Rectal smooth muscle tissue (tissue), 1 donor: Measurements from ENCODE around the gene TRAF6.

ENCODE experiments used
- H3K27ac ChIP-seq: one replicate; pipeline ENCODE4 v1.7.0; 2013; ENCODE audit warnings: low read depth, low read length, inconsistent platforms
- H3K27me3 ChIP-seq: one replicate; pipeline ENCODE4 v1.7.0; 2013; ENCODE audit warnings: low read length; ENCODE audit not compliant: control insufficient read depth, insufficient read depth
- H3K36me3 ChIP-seq: one replicate; pipeline ENCODE4 v1.7.0; 2013; ENCODE audit warnings: low read length; ENCODE audit not compliant: control insufficient read depth, insufficient read depth
- H3K4me1 ChIP-seq: one replicate; pipeline ENCODE4 v1.7.0; 2013; ENCODE audit warnings: low read length; ENCODE audit not compliant: control insufficient read depth, insufficient read depth
- H3K4me3 ChIP-seq: one replicate; pipeline ENCODE4 v1.7.0; 2013; ENCODE audit warnings: low read length
- H3K9ac ChIP-seq: one replicate; pipeline ENCODE4 v1.7.0; 2013; ENCODE audit warnings: low read length

TRAF6 gene

DNA sequence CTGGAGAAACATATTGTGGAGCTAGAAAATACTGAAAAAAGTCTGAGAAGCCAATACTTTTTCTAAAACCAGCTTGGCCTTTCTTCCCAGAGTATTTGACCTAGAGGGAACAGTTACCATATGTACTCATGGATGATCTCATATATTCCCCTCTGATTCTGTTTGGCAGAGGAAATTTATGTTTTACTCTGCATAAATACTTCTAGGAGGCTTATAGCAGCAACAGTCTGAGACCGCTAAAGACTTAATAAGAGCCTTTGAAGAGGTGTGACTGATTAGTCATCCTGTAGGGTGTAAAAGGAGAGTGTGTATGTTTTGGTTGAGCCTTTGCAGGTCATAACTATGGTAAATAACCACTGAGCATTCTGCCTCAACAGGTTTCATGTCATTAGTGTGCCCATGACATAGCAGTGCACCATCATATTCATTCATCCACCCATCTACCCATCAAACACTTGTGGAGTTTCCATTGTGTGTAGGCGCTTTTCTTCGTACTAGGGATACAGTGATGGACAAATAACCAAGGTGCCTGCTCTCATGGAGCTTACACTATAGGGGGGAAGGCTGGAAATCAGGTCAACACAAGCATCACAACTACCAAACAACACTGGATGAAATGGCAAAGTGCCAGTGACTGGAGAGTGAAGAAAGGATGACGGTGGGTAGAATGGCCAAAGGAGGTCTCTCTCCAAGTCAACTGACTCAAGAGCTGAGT is 44.5 kb downstream of the TRAF6 start:
- H3K36me3 ChIP-seq, result no peaks in the 10 kb centered on the region
- no peaks in the 10 kb centered on the region for H3K4me1 ChIP-seq

DNA sequence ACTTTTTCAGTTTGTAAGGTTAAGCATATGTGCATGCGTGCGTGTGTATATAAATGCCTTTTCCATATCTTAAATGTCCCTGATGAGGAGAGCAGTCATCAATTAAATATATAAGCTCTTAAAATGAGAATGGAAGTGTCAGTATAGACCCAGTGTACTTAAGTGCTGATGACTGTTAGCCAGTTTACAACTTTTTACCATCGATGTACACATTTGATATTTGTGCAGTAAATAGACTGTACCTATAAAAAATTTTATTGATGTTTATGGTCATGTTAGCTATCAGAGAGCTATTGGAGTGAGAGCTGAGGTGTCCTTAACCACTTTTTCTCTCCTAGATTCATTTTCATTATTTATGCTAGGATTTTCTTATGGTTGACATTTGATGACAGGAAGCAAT is 45.4 kb downstream of the TRAF6 start:
- H3K4me3 ChIP-seq, result no peak overlapping the region
- no peak overlapping the region for H3K27ac ChIP-seq
- H3K36me3 ChIP-seq, result peaks cover 4% of the 10 kb centered on the region
- H3K27me3 ChIP-seq, result no peaks in the 10 kb centered on the region
- H3K9ac ChIP-seq, result no peak overlapping the region
- H3K4me1 ChIP-seq, result no peaks in the 10 kb centered on the region

More for the DNA sequence above, 44.5 kb downstream of the TRAF6 start:
- no peak overlapping the region for H3K27ac ChIP-seq
- no peak overlapping the region for H3K4me3 ChIP-seq
- H3K9ac ChIP-seq, result no peak overlapping the region
- no peaks in the 10 kb centered on the region for H3K27me3 ChIP-seq

DNA sequence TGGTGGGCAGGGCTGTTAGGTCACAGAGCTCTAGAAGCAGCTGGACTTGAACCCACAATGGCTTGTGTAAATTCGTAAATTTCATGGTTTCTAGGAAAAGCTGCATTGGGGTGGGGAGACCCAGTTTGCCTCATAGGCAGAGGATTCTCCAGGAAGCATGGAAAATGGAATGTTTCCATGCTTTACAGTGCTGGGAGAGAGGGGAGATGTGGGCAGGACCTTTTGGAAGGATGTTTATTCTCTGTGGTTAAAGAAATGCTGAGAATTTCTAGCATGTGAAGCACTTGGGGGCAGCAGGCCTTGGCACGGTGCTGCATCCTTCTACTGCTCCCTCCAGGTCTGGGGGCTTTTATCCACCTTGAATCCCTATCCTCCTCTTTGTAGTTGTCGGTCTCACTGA is 46.3 kb downstream of the TRAF6 start:
- H3K9ac ChIP-seq, result no peak overlapping the region
- H3K4me3 ChIP-seq, result no peak overlapping the region
- H3K27ac ChIP-seq, result no peak overlapping the region
- no peaks in the 10 kb centered on the region for H3K27me3 ChIP-seq
- H3K36me3 ChIP-seq, result peaks cover 4% of the 10 kb centered on the region
- no peaks in the 10 kb centered on the region for H3K4me1 ChIP-seq

DNA sequence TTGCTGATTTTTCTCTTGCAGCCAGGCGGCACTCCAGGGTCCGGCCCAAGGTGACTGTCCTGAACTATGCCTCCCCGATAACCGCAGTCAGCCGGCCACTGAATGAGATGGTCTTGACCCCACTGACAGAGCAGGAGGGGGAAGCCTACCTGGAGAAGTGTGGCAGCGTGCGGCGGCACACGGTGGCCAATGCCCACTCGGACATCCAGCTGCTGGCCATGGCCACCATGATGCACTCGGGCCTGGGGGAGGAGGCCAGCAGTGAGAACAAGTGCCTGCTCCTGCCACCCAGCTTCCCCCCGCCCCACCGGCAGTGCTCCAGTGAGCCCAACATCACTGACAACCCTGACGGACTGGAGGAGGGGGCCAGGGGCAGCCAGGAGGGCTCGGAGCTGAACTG is 47.8 kb downstream of the TRAF6 start:
- Histone ChIP-seq H3K9ac (no peak overlapping the region), H3K27ac (no peak overlapping the region), H3K27me3 (no peaks in the 10 kb centered on the region), H3K4me3 (no peak overlapping the region), H3K4me1 (no peaks in the 10 kb centered on the region), H3K36me3 (peaks cover 4% of the 10 kb centered on the region)

DNA sequence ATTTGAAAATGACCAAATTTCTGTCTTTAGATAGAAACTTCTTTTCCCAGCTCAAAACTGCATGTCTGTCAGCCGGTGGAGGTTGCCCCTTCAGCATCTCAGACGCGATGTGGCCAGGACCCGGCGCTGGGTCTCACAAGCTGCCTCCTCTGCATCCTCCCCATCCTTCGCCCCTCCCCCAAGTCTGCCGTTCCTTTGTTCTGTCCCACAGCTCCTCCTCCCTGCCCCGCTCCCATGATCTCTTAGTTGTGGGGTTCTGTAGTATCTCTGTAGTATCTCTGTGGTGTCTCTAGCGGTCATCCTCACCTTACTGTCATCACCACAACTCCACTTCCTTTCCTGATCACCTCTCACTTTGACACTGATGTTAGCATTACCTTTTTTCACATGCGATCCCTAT is 49.9 kb downstream of the TRAF6 start:
- Histone ChIP-seq H3K27me3 (no peaks in the 10 kb centered on the region), H3K4me1 (no peaks in the 10 kb centered on the region), H3K4me3 (no peak overlapping the region), H3K9ac (no peak overlapping the region), H3K36me3 (peaks cover 4% of the 10 kb centered on the region), H3K27ac (no peak overlapping the region)

DNA sequence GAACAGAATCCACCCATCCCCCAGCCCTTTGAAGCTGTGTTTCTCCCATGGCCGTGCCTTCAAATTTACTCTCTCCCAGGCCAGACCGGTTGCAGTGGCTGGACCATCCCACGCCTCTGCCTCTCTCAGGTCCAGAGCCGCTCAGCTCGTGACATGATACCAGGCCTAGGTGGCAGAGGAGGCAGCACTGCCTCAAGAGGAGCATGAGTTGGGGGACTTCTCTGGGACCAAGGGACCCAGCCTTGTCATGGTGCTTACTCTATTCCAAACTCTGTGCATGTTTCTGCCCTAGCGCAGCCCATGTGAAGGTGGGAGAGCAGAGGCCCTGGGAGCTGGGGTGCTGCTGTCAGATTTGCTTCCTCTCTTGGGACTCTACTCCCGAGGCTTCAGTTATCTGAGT is 51.0 kb downstream of the TRAF6 start:
- H3K4me1 ChIP-seq, result no peaks in the 10 kb centered on the region
- no peak overlapping the region for H3K27ac ChIP-seq
- H3K9ac ChIP-seq, result no peak overlapping the region
- no peak overlapping the region for H3K4me3 ChIP-seq
- no peaks in the 10 kb centered on the region for H3K27me3 ChIP-seq
- peaks cover 4% of the 10 kb centered on the region for H3K36me3 ChIP-seq

DNA sequence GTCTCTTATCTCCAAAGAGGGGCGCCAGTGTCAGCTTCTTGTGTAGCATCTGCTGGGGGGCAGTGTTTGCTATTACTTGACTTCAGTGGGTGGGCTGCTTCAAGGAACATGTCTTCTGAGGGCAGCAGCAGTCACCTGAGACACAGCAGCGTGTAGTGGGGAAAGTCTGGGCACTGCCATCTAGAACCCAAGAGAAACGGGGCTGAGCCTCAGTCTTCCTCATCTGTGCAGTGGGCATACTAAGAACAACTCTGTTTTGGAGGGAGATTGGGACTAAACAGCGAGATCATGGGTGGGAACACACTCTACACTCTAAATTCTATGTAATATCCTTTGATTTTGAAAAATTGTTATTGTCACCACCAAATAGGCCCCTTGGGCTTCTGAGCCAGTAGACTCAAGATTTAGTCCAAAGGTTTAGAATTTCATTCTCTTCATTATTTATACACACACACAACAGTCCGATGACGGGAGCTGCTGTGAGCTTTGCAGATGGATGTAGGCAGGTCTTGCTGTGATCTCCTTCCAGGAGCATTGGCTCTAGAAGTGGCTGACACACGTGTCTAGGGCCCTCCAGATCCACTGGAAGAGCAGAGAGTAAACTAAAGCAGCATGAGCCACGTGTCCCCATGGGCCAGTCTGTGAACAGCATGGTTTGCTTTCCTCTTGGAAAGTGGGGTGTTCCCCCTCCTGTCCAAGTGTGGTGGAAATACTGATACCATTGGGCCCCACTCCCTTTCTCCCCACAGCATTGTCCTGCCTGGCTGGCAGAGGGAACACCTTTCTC is 51.8 kb downstream of the TRAF6 start:
- no peak overlapping the region for H3K27ac ChIP-seq

DNA sequence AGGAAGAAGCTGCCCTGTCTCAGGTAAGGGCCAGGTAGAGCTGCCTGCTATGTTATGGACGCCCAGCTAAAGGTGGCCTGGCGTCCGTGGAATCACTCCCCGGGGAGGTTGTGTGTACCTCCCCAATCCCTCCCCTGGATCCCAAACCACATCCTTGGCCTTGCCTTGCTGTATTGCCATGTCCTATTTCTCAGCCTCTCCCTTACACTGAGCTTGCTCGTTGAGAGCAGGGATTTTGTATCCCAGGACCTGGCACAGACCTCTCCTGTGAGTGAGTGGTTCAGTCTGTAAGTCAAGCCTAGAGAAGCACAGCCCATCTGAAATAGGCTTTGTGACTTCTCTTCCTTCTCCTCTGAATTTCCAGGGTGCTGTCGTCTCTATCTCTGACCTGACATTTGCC is 53.9 kb downstream of the TRAF6 start:
- peak overlapping the region; percentile 11 for H3K27ac ChIP-seq
- no peak overlapping the region for H3K9ac ChIP-seq

More for the DNA sequence above, 51.8 kb downstream of the TRAF6 start:
- Histone ChIP-seq H3K9ac (no peak overlapping the region), H3K36me3 (peaks cover 4% of the 10 kb centered on the region), H3K4me3 (no peak overlapping the region), H3K27me3 (no peaks in the 10 kb centered on the region), H3K4me1 (no peaks in the 10 kb centered on the region)

DNA sequence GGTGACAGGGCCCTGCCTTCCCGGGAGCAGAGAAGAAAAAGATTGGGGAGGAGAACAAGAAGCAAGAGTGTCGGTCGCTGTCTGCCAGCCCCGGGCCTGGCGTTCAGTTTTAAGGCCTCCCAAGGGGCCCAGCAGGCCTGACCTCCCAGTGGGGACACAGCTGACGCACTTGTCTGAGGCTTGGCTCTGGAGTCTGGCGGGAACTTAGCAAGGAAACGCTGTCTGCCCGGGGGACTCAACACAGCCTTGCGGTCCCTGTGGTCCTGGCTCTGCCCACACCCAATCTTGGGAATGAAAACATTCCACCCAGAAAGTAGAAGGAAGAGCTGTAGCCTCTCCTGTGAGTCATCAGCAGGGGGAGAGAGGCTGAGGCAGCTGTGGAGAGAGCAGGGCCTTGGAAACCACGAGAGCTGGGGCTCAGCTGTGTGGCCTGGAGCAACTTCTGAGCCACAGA is 54.4 kb downstream of the TRAF6 start:
- Histone ChIP-seq H3K27ac (no peak overlapping the region), H3K36me3 (peaks cover 4% of the 10 kb centered on the region), H3K4me3 (no peak overlapping the region), H3K27me3 (no peaks in the 10 kb centered on the region), H3K4me1 (peaks cover under 1% of the 10 kb centered on the region), H3K9ac (no peak overlapping the region)

More for the DNA sequence above, 53.9 kb downstream of the TRAF6 start:
- Histone ChIP-seq H3K4me1 (no peaks in the 10 kb centered on the region), H3K36me3 (peaks cover 4% of the 10 kb centered on the region), H3K27me3 (no peaks in the 10 kb centered on the region), H3K4me3 (no peak overlapping the region)

DNA sequence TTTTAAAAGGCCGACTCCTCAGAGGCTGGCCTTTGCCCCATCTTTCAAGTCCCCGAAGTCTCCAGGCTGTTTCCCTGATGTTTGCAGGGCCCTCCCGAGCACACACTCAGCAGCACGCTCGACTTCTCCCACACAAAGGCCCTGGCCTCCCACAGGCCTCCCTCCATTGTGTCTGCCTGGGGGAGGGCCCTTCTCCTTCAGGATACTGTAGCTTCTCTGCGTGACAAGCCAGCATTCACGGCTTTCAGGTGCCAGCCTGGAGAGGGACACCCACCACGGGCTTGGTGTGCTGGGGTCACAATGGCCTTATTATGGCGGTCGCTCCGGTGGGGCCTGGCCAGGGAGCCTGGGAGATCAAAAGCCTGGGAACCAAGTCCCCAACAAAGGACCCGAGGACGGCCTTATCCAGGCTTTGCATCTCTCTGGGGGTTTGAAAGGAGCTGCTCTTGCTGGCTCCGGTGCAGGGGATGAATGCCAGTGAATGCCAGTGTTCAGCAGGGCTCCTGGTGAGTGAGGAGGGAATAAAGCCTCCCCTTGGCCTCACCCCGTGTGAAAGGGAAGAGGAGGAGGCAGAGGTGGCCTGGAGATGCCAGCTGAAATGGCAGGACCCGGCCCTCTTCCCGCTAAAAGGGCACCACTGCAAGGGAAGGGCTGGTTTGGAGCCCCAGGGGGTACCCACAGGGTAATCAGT is 55.0 kb downstream of the TRAF6 start:
- Histone ChIP-seq H3K4me3 (no peak overlapping the region), H3K27ac (no peak overlapping the region), H3K4me1 (peaks cover 4% of the 10 kb centered on the region), H3K36me3 (no peaks in the 10 kb centered on the region), H3K27me3 (no peaks in the 10 kb centered on the region), H3K9ac (no peak overlapping the region)

DNA sequence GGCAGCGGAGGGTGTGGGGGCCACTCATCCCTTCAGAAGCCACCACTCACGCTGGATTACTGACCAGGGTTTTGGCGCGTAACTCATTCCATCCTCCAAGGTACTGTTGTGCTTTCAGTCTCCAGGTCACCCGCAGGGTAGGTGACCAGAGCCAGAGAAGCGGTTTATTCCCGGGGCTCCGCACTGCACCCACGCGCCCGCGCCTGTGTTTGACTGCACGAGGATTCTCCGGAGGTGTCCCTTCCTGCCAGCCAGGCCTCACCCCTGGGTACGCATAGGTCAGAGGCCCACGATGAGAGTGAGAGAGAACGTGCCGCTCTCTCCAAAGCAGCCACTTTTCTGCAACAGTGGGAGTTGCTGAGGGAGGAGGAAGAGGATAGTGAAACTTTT is 55.5 kb downstream of the TRAF6 start:
- no peak overlapping the region for H3K27ac ChIP-seq
- H3K4me1 ChIP-seq, result peaks cover 4% of the 10 kb centered on the region
- no peak overlapping the region for H3K4me3 ChIP-seq
- H3K9ac ChIP-seq, result no peak overlapping the region
- no peaks in the 10 kb centered on the region for H3K27me3 ChIP-seq
- no peaks in the 10 kb centered on the region for H3K36me3 ChIP-seq

DNA sequence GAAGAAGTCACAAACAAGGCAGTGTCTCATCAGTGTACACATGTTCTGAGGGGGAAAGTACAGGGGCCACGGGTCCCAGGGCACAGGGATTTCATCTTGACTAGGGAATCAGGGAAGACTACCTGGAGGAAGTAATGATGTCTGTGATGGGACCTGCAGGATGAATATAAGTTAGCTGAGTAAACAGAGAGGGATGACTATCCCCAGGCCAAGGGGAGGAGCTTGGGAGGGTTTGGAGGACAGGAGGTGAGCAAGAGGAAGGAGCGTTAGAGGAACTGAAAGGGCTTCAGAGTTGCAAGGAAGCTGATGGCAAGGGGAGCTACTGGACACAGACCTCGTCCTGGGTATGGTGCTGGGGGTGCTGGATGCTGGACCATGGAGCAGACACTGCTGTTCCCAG is 56.4 kb downstream of the TRAF6 start:
- Histone ChIP-seq H3K27ac (no peak overlapping the region), H3K4me1 (peaks cover 4% of the 10 kb centered on the region), H3K27me3 (no peaks in the 10 kb centered on the region), H3K9ac (no peak overlapping the region), H3K36me3 (no peaks in the 10 kb centered on the region), H3K4me3 (no peak overlapping the region)
